Keratinocyte (primary cell): ENCODE data around the gene IFNA5. TPM values are rescaled to one million over a fixed set of nuclear protein-coding genes. Genes with fewer than 3 reads are reported as not detected.

Experiments used
- DNase-seq: peaks from one replicate; pipeline ENCODE4 v3.0.0-alpha.2; 2011; ENCODE audit warnings: low read depth, missing footprints, low spot score
- FAIRE-seq: peaks from 2 replicates; lab custom pipeline; 2011; peaks lifted over from hg19 to GRCh38; lab: Jason Lieb, UNC
- H2AFZ ChIP-seq: 2 replicates; pipeline ENCODE4 v1.6.0; 2012; ENCODE audit warnings: low read length, control low read depth, inconsistent platforms; ENCODE audit not compliant: control insufficient read depth
- H3K27ac ChIP-seq: 2 replicates; pipeline ENCODE4 v1.5.1; 2011; ENCODE audit warnings: low read length; ENCODE audit not compliant: control insufficient read depth, insufficient read depth
- H3K27me3 ChIP-seq: 3 replicates; pipeline ENCODE4 v1.6.0; 2011; ENCODE audit warnings: low read length; ENCODE audit not compliant: control insufficient read depth, insufficient read depth; ENCODE audit errors: extremely low read depth
- H3K36me3 ChIP-seq, 2 experiments: 2 replicates in 1 of 2; 3 replicates in 1 of 2; pipeline ENCODE4 v1.5.1; 2011; ENCODE audit warnings: low read length in 2 of 2, mild to moderate bottlenecking in 1 of 2; ENCODE audit not compliant: control insufficient read depth in 2 of 2, insufficient read depth in 2 of 2; ENCODE audit errors: extremely low read depth in 1 of 2
- H3K4me1 ChIP-seq: 3 replicates; pipeline ENCODE4 v1.5.1; 2011; ENCODE audit warnings: low read length; ENCODE audit not compliant: control insufficient read depth, insufficient read depth; ENCODE audit errors: extremely low read depth
- H3K4me2 ChIP-seq: 3 replicates; pipeline ENCODE4 v1.6.0; 2011; ENCODE audit warnings: low read depth, low read length; ENCODE audit not compliant: control insufficient read depth, insufficient read depth; ENCODE audit errors: extremely low read depth
- H3K4me3 ChIP-seq, 3 experiments: fragments of 200-600 bp in 1 of 3; sonication (generic) in 1 of 3; 2 replicates in 2 of 3; 3 replicates in 1 of 3; pipeline ENCODE4 v1.5.1; 2011 to 2016; ENCODE audit warnings: low read length in 3 of 3, mild to moderate bottlenecking in 3 of 3, control low read depth in 2 of 3, inconsistent platforms in 1 of 3, low read depth in 1 of 3, mixed read lengths in 1 of 3, mixed run types in 1 of 3, moderate library complexity in 1 of 3; ENCODE audit not compliant: control insufficient read depth in 2 of 3, insufficient read depth in 2 of 3; ENCODE audit errors: extremely low read depth in 1 of 3
- H3K79me2 ChIP-seq: 2 replicates; pipeline ENCODE4 v1.6.0; 2012; ENCODE audit warnings: low read length; ENCODE audit not compliant: control insufficient read depth, insufficient read depth
- H3K9ac ChIP-seq: 3 replicates; pipeline ENCODE4 v1.6.0; 2011; ENCODE audit warnings: low read length; ENCODE audit not compliant: control insufficient read depth, insufficient read depth; ENCODE audit errors: extremely low read depth
- H3K9me1 ChIP-seq: 3 replicates; pipeline ENCODE4 v1.6.0; 2011; ENCODE audit warnings: low read length; ENCODE audit not compliant: control insufficient read depth, insufficient read depth; ENCODE audit errors: extremely low read depth
- H3K9me3 ChIP-seq: 2 replicates; pipeline ENCODE4 v1.5.1; 2012; ENCODE audit warnings: low read depth, low read length; ENCODE audit not compliant: control insufficient read depth
- H4K20me1 ChIP-seq: 3 replicates; pipeline ENCODE4 v1.6.0; 2011; ENCODE audit warnings: low read length; ENCODE audit not compliant: control insufficient read depth, insufficient read depth; ENCODE audit errors: extremely low read depth
- EZH2 ChIP-seq: IDR thresholded peaks from one replicate; pipeline ENCODE4 v1.6.1; 2012; ENCODE audit warnings: inconsistent platforms, mild to moderate bottlenecking, low read length, moderate library complexity
- dilution Hi-C: fragments of 300-500 bp; cut with MboI; formaldehyde crosslinking; loops from one replicate; pipeline ENCODE4 v1.7.0; 2020; ENCODE audit warnings: low sequenced_read_pairs; ENCODE audit not compliant: extremely low pct_ligation_motif_present
- polyA plus RNA-seq, 5 experiments: library from polyadenylated mRNA; depleted of rRNA in 3 of 5; stranded (reverse) in 3 of 5; stranded (forward) in 1 of 5; unstranded in 1 of 5; fragments of >200 nt; gene quantifications; 1 replicate in 1 of 5; 2 replicates in 3 of 5; 3 replicates in 1 of 5; pipeline versions ENCODE4 v1.2.1 to v1.2.3, GENCODE V29; 2011 to 2012; ENCODE audit warnings: missing spikeins in 2 of 5, low read depth in 1 of 5, low replicate concordance in 1 of 5
- TF ChIP-seq, protein P1 (sequence below), 3 experiments: IDR thresholded peaks in 1 of 3; conservative IDR thresholded peaks in 1 of 3; optimal IDR thresholded peaks in 1 of 3; 2 replicates in 2 of 3; 3 replicates in 1 of 3; pipeline versions ENCODE3 to v1.5.1; 2011; ENCODE audit warnings: low read length in 3 of 3, mild to moderate bottlenecking in 3 of 3, moderate library complexity in 2 of 3, control low read depth in 1 of 3, inconsistent platforms in 1 of 3; ENCODE audit not compliant: insufficient read depth in 2 of 3; ENCODE audit errors: extremely low read depth in 1 of 3

Gene IFNA5
- polyA plus RNA-seq, 1 donor (not counting 4 experiments of a cell fraction or from before 2014, with no cell fraction given): not detected

DNA sequence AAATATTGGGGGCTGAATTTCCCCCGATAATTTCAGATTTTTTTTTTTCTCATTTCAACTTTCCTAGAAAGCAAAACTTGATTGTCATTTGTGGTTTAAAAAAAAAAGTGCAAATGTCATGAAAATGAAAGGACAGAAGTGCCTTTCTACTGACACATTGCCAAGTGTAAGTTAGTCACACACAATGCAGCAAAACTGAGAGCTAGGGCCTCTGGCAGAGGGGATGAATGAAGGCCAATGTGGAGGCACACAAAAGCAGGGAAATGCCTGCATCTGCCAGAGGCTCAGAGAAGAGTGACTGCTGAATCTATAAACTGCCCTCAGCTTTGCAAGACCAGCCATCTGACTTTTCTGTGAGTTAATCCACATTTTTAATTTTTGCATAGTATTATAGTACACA lies 6.8 kb upstream of the IFNA5 start:
- Histone ChIP-seq H3K9ac (no peak overlapping the region), H3K36me3 (no peaks in the 10 kb centered on the region), H3K9me1 (no peaks in the 10 kb centered on the region), H3K9me3 (no peaks in the 10 kb centered on the region), H3K4me2 (no peak overlapping the region), H2AFZ (no peak overlapping the region), H3K79me2 (no peaks in the 10 kb centered on the region), H3K4me3 (no peak overlapping the region), H4K20me1 (no peaks in the 10 kb centered on the region), H3K27me3 (peaks cover 6% of the 10 kb centered on the region), H3K4me1 (peaks cover 1% of the 10 kb centered on the region), H3K27ac (no peak overlapping the region)
- FAIRE-seq (no peak), DNase-seq (no peak)
- TF ChIP-seq, protein P1, sequence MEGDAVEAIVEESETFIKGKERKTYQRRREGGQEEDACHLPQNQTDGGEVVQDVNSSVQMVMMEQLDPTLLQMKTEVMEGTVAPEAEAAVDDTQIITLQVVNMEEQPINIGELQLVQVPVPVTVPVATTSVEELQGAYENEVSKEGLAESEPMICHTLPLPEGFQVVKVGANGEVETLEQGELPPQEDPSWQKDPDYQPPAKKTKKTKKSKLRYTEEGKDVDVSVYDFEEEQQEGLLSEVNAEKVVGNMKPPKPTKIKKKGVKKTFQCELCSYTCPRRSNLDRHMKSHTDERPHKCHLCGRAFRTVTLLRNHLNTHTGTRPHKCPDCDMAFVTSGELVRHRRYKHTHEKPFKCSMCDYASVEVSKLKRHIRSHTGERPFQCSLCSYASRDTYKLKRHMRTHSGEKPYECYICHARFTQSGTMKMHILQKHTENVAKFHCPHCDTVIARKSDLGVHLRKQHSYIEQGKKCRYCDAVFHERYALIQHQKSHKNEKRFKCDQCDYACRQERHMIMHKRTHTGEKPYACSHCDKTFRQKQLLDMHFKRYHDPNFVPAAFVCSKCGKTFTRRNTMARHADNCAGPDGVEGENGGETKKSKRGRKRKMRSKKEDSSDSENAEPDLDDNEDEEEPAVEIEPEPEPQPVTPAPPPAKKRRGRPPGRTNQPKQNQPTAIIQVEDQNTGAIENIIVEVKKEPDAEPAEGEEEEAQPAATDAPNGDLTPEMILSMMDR (optimal IDR thresholded peaks at IDR 0.05 in 1 of 3, IDR thresholded peaks at IDR 0.05 in 1 of 3, conservative IDR thresholded peaks at IDR 0.05 in 1 of 3; ENCODE audit: extremely low read depth in 1 of 3, insufficient read depth in 2 of 3, low read length in 3 of 3): no peak
- no peak for TF ChIP-seq EZH2
- dilution Hi-C loops: no loop called here

GRCh38 chr9:21295992-21296391 lies 9.1 kb downstream of the IFNA5 start:
- Histone ChIP-seq H3K79me2 (no peaks in the 10 kb centered on the region), H3K27ac (no peak overlapping the region), H3K27me3 (no peaks in the 10 kb centered on the region), H3K4me1 (peaks cover 6% of the 10 kb centered on the region), H3K4me2 (no peak overlapping the region), H3K36me3 (no peaks in the 10 kb centered on the region), H3K9ac (no peak overlapping the region), H3K9me3 (no peaks in the 10 kb centered on the region), H4K20me1 (no peaks in the 10 kb centered on the region), H3K9me1 (no peaks in the 10 kb centered on the region), H3K4me3 (no peak overlapping the region), H2AFZ (no peak overlapping the region)
- dilution Hi-C loops: no loop called here
- FAIRE-seq: no peak
- no peak for DNase-seq
- no peak for TF ChIP-seq EZH2
- TF ChIP-seq, protein P1 (optimal IDR thresholded peaks at IDR 0.05 in 1 of 3, IDR thresholded peaks at IDR 0.05 in 1 of 3, conservative IDR thresholded peaks at IDR 0.05 in 1 of 3; ENCODE audit: extremely low read depth in 1 of 3, insufficient read depth in 2 of 3, low read length in 3 of 3): no peak
